SK-N-SH (cell line): ENCODE measurements around the gene IBTK. TPM values are rescaled to one million over a fixed set of nuclear protein-coding genes. Genes with fewer than 3 reads are reported as not detected.
"Not testable (repeated sequence)": the region's sequence is repeated elsewhere in the genome, so short reads cannot be mapped to it uniquely, and the experiment has no call there.

Experiments used
- CTCF ChIA-PET: fragments of 300-600, 350-600 bp; formaldehyde crosslinking; extraction: SDS; loops from one replicate; lab custom pipeline; 2021; lab: Yijun Ruan, JAX
- POLR2A ChIA-PET: fragments of 350-600 bp; sonication (Branson Sonifier 250); formaldehyde crosslinking; extraction: SDS; loops from one replicate; lab custom pipeline; 2020; ENCODE audit warnings: antibody characterized with exemption, inconsistent platforms; lab: Yijun Ruan, JAX
- DNase-seq: peaks from one replicate; pipeline ENCODE4 v3.0.0; 2012
- H2AFZ ChIP-seq: fragments of 200-600 bp; sonication (generic); 2 replicates; pipeline ENCODE4 v1.8.1; 2016; ENCODE audit warnings: antibody characterized with exemption, mild to moderate bottlenecking, low read depth
- H3F3A ChIP-seq: fragments of 200-600 bp; sonication (generic); replicated peaks from 2 replicates; pipeline ENCODE3; 2016; ENCODE audit warnings: antibody characterized with exemption, mild to moderate bottlenecking; ENCODE audit not compliant: insufficient read depth
- H3K27ac ChIP-seq, 2 experiments: fragments of 200-500 bp in 1 of 2; fragments of 200-600 bp in 1 of 2; sonication (Bioruptor generic) in 1 of 2; sonication (generic), shearing (Covaris generic) in 1 of 2; 2 replicates each; pipeline versions ENCODE4 v1.5.1 to v1.6.1; 2014 to 2016; ENCODE audit warnings: low read depth in 2 of 2, inconsistent platforms in 1 of 2, low read length in 1 of 2, mild to moderate bottlenecking in 1 of 2, mixed read lengths in 1 of 2
- H3K27me3 ChIP-seq: fragments of 200-600 bp; sonication (generic), shearing (Covaris generic); 2 replicates; pipeline ENCODE4 v1.6.1; 2016; ENCODE audit warnings: mixed run types; ENCODE audit not compliant: insufficient read depth
- H3K36me3 ChIP-seq, 2 experiments: fragments of 200-500 bp in 1 of 2; fragments of 200-600 bp in 1 of 2; sonication (Bioruptor generic) in 1 of 2; sonication (generic) in 1 of 2; replicated peaks in 1 of 2; 2 replicates each; pipeline versions ENCODE3 to v1.5.1; 2014 to 2016; ENCODE audit warnings: low read length in 1 of 2, mild to moderate bottlenecking in 1 of 2; ENCODE audit not compliant: insufficient read depth in 2 of 2, control insufficient read depth in 1 of 2
- H3K4me1 ChIP-seq, 2 experiments: fragments of 200-500 bp in 1 of 2; fragments of 200-600 bp in 1 of 2; sonication (Bioruptor generic) in 1 of 2; sonication (generic), shearing (Covaris generic) in 1 of 2; 2 replicates each; pipeline versions ENCODE4 v1.5.1 to v1.6.1; 2014 to 2016; ENCODE audit warnings: low read depth in 1 of 2, low read length in 1 of 2, mixed run types in 1 of 2; ENCODE audit not compliant: insufficient read depth in 2 of 2, control insufficient read depth in 1 of 2
- H3K4me2 ChIP-seq: fragments of 200-600 bp; sonication (generic), shearing (Covaris generic); 2 replicates; pipeline ENCODE4 v1.6.1; 2017; ENCODE audit warnings: mixed run types
- H3K4me3 ChIP-seq, 2 experiments: fragments of 200-500 bp in 1 of 2; fragments of 200-600 bp in 1 of 2; sonication (Bioruptor generic) in 1 of 2; sonication (generic), shearing (Covaris generic) in 1 of 2; 2 replicates each; pipeline versions ENCODE4 v1.5.1 to v1.8.1; 2014 to 2016; ENCODE audit warnings: low read depth in 2 of 2, inconsistent platforms in 1 of 2, low read length in 1 of 2, mild to moderate bottlenecking in 1 of 2, mixed read lengths in 1 of 2, moderate library complexity in 1 of 2
- H3K79me2 ChIP-seq: fragments of 200-600 bp; sonication (generic); 2 replicates; pipeline ENCODE4 v1.8.1; 2017; ENCODE audit warnings: mild to moderate bottlenecking; ENCODE audit not compliant: insufficient read depth
- H3K9ac ChIP-seq: fragments of 200-600 bp; sonication (generic); 2 replicates; pipeline ENCODE4 v1.6.1; 2017; ENCODE audit warnings: mixed run types
- H3K9me2 ChIP-seq: fragments of 200-600 bp; sonication (generic); 2 replicates; pipeline ENCODE4 v1.6.1; 2017; ENCODE audit warnings: mixed run types
- H3K9me3 ChIP-seq: fragments of 200-600 bp; sonication (generic); 2 replicates; pipeline ENCODE4 v1.6.1; 2017; ENCODE audit warnings: mixed run types, mild to moderate bottlenecking, moderate library complexity
- H4K20me1 ChIP-seq: fragments of 200-600 bp; sonication (generic); 2 replicates; pipeline ENCODE4 v1.6.1; 2017; ENCODE audit warnings: mild to moderate bottlenecking, mixed run types; ENCODE audit not compliant: insufficient read depth
- ELF1 ChIP-seq: IDR thresholded peaks from 2 replicates; pipeline ENCODE4 v1.4.0; 2012
- EZH2phosphoT487 ChIP-seq: fragments of 200-600 bp; sonication (generic); IDR thresholded peaks from 2 replicates; pipeline ENCODE4 v1.6.1; 2017; ENCODE audit warnings: low read depth, mixed run types, mild to moderate bottlenecking, antibody characterized with exemption, moderate library complexity, borderline replicate concordance
- FOSL2 ChIP-seq: IDR thresholded peaks from 2 replicates; pipeline ENCODE4 v1.4.0; 2012; ENCODE audit warnings: low read depth, mild to moderate bottlenecking, moderate library complexity, borderline replicate concordance
- NRF1 ChIP-seq: IDR thresholded peaks from 2 replicates; pipeline ENCODE4 v1.6.1; 2012; ENCODE audit warnings: low read depth, mild to moderate bottlenecking, low read length
- RAD21 ChIP-seq: IDR thresholded peaks from 2 replicates; pipeline ENCODE4 v1.6.1; 2012; ENCODE audit warnings: mild to moderate bottlenecking, low read length
- RXRA ChIP-seq: IDR thresholded peaks from 2 replicates; pipeline ENCODE4 v1.4.0; 2012; ENCODE audit warnings: low read depth, mild to moderate bottlenecking, borderline replicate concordance
- SMC3 ChIP-seq: IDR thresholded peaks from 2 replicates; pipeline ENCODE4 v1.6.1; 2012; ENCODE audit warnings: low read depth, low read length, improper control_type of control experiment
- WGBS: methylation state at CpG from one replicate; pipeline ENCODE4 v1.1.6; 2017; ENCODE audit warnings: low lambda C conversion rate; 5-methylcytosine and 5-hydroxymethylcytosine counted together
- polyA plus RNA-seq, 3 experiments: library from polyadenylated mRNA; depleted of rRNA; stranded (reverse); fragments of >200 nt; gene quantifications; 2 replicates each; pipeline ENCODE4 v1.2.3, GENCODE V29; 2012
- TF ChIP-seq, protein P1 (sequence below): fragments of 150-350 bp; IDR thresholded peaks from 2 replicates; pipeline ENCODE4 v1.6.1; 2017; ENCODE audit warnings: antibody characterized with exemption, low read length, low read depth, borderline replicate concordance
- TF ChIP-seq, protein P2 (sequence below): fragments of 200-600 bp; sonication (generic); IDR thresholded peaks from 2 replicates; pipeline ENCODE4 v1.6.1; 2017; ENCODE audit warnings: antibody characterized with exemption, mild to moderate bottlenecking, moderate library complexity
- TF ChIP-seq, protein P3 (sequence below): IDR thresholded peaks from 2 replicates; pipeline ENCODE4 v1.6.1; 2012; ENCODE audit warnings: mild to moderate bottlenecking, low read depth, low read length, moderate library complexity

The IBTK gene
- polyA plus RNA-seq, 1 of the 3 experiments (the other 2 are of a cell fraction): 9.5 TPM

DNA sequence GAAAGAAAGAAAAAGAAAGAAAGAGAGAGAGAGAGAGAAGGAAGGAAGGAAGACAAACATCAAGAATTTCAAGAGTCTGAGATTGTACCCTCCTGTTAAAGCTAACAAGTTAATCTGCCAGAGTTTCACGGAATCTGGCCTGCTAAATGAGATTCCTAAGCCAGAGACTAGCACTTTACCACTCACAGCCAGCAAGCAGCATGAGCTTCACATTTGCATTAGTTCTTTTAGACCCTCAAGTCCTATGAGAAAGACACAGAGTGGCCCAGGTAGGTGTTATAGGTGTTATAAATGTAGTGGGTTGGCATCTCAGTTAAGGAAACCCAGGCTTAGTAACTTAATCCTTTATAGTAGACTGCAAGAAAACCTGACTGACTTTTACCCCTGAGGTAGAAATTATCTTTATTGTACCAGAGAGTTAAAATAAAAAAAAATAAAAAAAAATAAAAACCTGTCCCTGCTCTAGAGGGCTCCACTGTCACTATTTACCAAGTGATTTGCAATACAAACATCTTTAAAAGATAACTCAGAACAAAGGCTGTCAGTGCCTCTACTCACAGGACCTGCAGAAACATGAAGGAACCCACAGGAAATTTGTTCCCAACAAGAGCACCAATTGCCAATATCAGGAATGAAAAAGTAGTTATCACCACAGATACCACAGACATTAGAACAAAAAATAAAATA lies 9.7 kb upstream of the IBTK start:
- Histone ChIP-seq H4K20me1 (no peaks in the 10 kb centered on the region), H3K27me3 (no peaks in the 10 kb centered on the region), H2AFZ (no peak overlapping the region), H3K79me2 (no peaks in the 10 kb centered on the region), H3K4me1 (peaks cover 11 to 22% of the 10 kb centered on the region in 2 experiments), H3K4me2 (no peak overlapping the region), H3K36me3 (no peaks in the 10 kb centered on the region)
- CTCF ChIA-PET: interaction anchor here (0.7 to 3.8 kb wide), 3 partner anchors 15 to 960 kb away, joined by 5 to 20 read pairs (median 9); no protein-coding TSS in a partner anchor
- POLR2A ChIA-PET: no interaction called here
- DNase-seq: no peak
- WGBS: 100% methylated on average over 1 of the region's 1 CpG
- TF ChIP-seq RAD21 (peak; percentile 29), RXRA (no peak)
- TF ChIP-seq, protein P1, sequence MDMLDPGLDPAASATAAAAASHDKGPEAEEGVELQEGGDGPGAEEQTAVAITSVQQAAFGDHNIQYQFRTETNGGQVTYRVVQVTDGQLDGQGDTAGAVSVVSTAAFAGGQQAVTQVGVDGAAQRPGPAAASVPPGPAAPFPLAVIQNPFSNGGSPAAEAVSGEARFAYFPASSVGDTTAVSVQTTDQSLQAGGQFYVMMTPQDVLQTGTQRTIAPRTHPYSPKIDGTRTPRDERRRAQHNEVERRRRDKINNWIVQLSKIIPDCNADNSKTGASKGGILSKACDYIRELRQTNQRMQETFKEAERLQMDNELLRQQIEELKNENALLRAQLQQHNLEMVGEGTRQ: no peak
- TF ChIP-seq, protein P2, sequence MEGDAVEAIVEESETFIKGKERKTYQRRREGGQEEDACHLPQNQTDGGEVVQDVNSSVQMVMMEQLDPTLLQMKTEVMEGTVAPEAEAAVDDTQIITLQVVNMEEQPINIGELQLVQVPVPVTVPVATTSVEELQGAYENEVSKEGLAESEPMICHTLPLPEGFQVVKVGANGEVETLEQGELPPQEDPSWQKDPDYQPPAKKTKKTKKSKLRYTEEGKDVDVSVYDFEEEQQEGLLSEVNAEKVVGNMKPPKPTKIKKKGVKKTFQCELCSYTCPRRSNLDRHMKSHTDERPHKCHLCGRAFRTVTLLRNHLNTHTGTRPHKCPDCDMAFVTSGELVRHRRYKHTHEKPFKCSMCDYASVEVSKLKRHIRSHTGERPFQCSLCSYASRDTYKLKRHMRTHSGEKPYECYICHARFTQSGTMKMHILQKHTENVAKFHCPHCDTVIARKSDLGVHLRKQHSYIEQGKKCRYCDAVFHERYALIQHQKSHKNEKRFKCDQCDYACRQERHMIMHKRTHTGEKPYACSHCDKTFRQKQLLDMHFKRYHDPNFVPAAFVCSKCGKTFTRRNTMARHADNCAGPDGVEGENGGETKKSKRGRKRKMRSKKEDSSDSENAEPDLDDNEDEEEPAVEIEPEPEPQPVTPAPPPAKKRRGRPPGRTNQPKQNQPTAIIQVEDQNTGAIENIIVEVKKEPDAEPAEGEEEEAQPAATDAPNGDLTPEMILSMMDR: peak; percentile 31
- TF ChIP-seq, all 33 proteins: peak for 2
- H3F3A ChIP-seq: peaks cover 21% of the 10 kb centered on the region
- H3K9me3 ChIP-seq: no peaks in the 10 kb centered on the region
- no peak overlapping the region for H3K27ac ChIP-seq
- no peak overlapping the region for H3K4me3 ChIP-seq
- no peaks in the 10 kb centered on the region for H3K9me2 ChIP-seq
- H3K9ac ChIP-seq: no peak overlapping the region

DNA sequence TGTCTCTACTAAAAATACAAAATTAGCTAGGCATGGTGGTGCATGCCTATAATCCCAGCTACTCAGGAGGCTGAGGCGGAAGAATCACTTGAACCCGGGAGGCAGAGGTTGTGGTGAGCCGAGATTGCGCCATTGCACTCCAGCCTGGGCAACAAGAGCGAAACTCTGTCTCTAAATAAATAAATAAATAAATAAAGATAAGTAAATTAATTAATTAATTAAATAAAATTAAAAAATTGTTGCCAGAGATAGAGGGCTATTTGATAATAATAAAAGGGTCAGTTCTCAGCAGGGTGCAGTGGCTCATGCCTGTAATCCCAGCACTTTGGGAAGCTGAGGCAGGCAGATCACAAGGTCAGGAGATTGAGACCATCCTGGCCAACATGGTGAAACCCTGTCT lies 7.2 kb upstream of the IBTK start:
- H3K27me3 ChIP-seq, H3K4me1 ChIP-seq, DNase-seq, POLR2A ChIA-PET, H3K9me2 ChIP-seq, H3K9me3 ChIP-seq, H3K36me3 ChIP-seq, H3K79me2 ChIP-seq, H3K4me3 ChIP-seq, H3K4me2 ChIP-seq, H2AFZ ChIP-seq, H3K9ac ChIP-seq, H4K20me1 ChIP-seq, H3K27ac ChIP-seq: not testable (repeated sequence)
- WGBS: 97% methylated on average over 5 of the region's 5 CpGs
- CTCF ChIA-PET: interaction anchor here (1.0 to 4.9 kb wide), 6 partner anchors 17 to 811 kb away, joined by 3 to 26 read pairs (median 18); partner anchors contain the start of genes TPBG and UBE3D
- H3F3A ChIP-seq: peaks cover 19% of the 10 kb centered on the region

DNA sequence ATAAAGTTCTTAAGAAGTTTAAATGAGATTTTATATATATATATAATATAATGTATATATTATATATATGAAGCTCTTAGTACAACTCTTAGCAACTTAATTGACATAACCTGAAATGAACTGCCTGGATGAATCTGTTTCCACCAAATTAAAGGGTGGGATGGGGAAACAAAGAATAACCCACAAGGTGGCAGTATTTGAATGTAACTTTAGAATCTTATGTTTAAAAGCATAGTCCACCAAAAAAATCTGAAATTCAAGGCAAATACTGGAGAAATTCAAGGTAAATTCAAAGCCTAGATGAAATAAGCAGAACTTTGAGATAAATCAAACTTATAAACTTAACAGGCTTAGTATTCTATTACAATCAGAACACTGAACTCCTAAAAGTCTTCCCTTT lies 4.4 kb upstream of the IBTK start:
- POLR2A ChIA-PET: no interaction called here
- no peaks in the 10 kb centered on the region for H3K9me3 ChIP-seq
- no peaks in the 10 kb centered on the region for H3K9me2 ChIP-seq
- peaks cover 8 to 12% of the 10 kb centered on the region in 2 experiments; a peak in 3 of 4 replicates for H3K4me1 ChIP-seq
- peaks cover 6% of the 10 kb centered on the region for H3K79me2 ChIP-seq
- H3K4me2 ChIP-seq: no peak overlapping the region
- no peak overlapping the region for H3K9ac ChIP-seq
- no peak for TF ChIP-seq NRF1
- TF ChIP-seq ELF1: no peak
- TF ChIP-seq, protein P3, sequence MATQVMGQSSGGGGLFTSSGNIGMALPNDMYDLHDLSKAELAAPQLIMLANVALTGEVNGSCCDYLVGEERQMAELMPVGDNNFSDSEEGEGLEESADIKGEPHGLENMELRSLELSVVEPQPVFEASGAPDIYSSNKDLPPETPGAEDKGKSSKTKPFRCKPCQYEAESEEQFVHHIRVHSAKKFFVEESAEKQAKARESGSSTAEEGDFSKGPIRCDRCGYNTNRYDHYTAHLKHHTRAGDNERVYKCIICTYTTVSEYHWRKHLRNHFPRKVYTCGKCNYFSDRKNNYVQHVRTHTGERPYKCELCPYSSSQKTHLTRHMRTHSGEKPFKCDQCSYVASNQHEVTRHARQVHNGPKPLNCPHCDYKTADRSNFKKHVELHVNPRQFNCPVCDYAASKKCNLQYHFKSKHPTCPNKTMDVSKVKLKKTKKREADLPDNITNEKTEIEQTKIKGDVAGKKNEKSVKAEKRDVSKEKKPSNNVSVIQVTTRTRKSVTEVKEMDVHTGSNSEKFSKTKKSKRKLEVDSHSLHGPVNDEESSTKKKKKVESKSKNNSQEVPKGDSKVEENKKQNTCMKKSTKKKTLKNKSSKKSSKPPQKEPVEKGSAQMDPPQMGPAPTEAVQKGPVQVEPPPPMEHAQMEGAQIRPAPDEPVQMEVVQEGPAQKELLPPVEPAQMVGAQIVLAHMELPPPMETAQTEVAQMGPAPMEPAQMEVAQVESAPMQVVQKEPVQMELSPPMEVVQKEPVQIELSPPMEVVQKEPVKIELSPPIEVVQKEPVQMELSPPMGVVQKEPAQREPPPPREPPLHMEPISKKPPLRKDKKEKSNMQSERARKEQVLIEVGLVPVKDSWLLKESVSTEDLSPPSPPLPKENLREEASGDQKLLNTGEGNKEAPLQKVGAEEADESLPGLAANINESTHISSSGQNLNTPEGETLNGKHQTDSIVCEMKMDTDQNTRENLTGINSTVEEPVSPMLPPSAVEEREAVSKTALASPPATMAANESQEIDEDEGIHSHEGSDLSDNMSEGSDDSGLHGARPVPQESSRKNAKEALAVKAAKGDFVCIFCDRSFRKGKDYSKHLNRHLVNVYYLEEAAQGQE: no peak
- TF ChIP-seq SMC3: peak; percentile 49
- TF ChIP-seq RAD21: peak; percentile 79
- TF ChIP-seq EZH2phosphoT487: no peak
- TF ChIP-seq, protein P2: peak; percentile 71
- TF ChIP-seq FOSL2: no peak
- H3F3A ChIP-seq: peaks cover 30% of the 10 kb centered on the region
- no peak overlapping the region; a peak in 1 of 4 replicates for H3K4me3 ChIP-seq
- H3K27me3 ChIP-seq: no peaks in the 10 kb centered on the region
- H3K27ac ChIP-seq: peak overlapping the region in 1 of 2 experiments; percentile 64; a peak in 2 of 4 replicates
- CTCF ChIA-PET: interaction anchor here (0.6 to 4.9 kb wide), 8 partner anchors 14 to 815 kb away, joined by 3 to 26 read pairs (median 4); partner anchors contain the start of genes DOP1A and UBE3D
- no peak overlapping the region; the same call in 1 of the 2 replicates for H2AFZ ChIP-seq
- H4K20me1 ChIP-seq: no peaks in the 10 kb centered on the region
- DNase-seq: peak; percentile 48
- H3K36me3 ChIP-seq: no peaks in the 10 kb centered on the region
